ENCODE measurements around the gene VWA3B.

Gene VWA3B

DNA sequence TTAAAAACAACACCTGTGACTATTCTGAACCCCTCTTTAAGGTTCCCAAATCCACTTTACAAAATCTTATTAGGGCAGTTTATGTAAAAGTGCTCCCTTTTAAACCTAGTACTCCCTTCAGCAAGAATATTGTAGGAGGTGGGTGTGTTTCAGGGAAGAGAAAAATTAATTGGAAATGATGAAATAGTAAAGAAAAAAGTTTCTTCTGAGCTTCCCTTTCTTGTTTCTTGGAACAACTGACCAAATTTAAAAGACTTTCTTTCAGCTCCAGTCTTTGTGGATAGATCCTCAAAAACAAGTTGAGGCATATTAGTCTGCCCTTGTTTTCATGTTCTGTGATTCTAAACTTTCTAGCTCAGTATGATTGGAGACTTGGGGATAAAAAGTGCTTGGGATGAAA, 3.0 kb downstream of the VWA3B start:
- ATAC-seq, result no peak
- TF ChIP-seq ZNF8 (CRISPR knock-in tag; IDR thresholded peaks at IDR 0.05) (no peak), ISL1 (CRISPR knock-in tag; IDR thresholded peaks at IDR 0.05) (no peak), ZFP3 (CRISPR knock-in tag; IDR thresholded peaks at IDR 0.05) (no peak), SNAI2 (CRISPR knock-in tag; IDR thresholded peaks at IDR 0.05) (no peak), CSDC2 (CRISPR knock-in tag; IDR thresholded peaks at IDR 0.05) (no peak), ESRRG (CRISPR knock-in tag; IDR thresholded peaks at IDR 0.05) (no peak), ARNTL (CRISPR knock-in tag; IDR thresholded peaks at IDR 0.05; ENCODE audit: borderline replicate concordance, low read depth) (no peak), OSR1 (CRISPR knock-in tag; IDR thresholded peaks at IDR 0.05) (no peak), CREB5 (CRISPR knock-in tag; IDR thresholded peaks at IDR 0.05; ENCODE audit: low read depth) (no peak)
- TF ChIP-seq, protein P1, sequence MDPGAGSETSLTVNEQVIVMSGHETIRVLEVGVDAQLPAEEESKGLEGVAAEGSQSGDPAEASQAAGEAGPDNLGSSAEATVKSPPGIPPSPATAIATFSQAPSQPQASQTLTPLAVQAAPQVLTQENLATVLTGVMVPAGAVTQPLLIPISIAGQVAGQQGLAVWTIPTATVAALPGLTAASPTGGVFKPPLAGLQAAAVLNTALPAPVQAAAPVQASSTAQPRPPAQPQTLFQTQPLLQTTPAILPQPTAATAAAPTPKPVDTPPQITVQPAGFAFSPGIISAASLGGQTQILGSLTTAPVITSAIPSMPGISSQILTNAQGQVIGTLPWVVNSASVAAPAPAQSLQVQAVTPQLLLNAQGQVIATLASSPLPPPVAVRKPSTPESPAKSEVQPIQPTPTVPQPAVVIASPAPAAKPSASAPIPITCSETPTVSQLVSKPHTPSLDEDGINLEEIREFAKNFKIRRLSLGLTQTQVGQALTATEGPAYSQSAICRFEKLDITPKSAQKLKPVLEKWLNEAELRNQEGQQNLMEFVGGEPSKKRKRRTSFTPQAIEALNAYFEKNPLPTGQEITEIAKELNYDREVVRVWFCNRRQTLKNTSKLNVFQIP (CRISPR knock-in tag; IDR thresholded peaks at IDR 0.05; ENCODE audit: borderline replicate concordance, low read depth), result no peak
- TF ChIP-seq, protein P2, sequence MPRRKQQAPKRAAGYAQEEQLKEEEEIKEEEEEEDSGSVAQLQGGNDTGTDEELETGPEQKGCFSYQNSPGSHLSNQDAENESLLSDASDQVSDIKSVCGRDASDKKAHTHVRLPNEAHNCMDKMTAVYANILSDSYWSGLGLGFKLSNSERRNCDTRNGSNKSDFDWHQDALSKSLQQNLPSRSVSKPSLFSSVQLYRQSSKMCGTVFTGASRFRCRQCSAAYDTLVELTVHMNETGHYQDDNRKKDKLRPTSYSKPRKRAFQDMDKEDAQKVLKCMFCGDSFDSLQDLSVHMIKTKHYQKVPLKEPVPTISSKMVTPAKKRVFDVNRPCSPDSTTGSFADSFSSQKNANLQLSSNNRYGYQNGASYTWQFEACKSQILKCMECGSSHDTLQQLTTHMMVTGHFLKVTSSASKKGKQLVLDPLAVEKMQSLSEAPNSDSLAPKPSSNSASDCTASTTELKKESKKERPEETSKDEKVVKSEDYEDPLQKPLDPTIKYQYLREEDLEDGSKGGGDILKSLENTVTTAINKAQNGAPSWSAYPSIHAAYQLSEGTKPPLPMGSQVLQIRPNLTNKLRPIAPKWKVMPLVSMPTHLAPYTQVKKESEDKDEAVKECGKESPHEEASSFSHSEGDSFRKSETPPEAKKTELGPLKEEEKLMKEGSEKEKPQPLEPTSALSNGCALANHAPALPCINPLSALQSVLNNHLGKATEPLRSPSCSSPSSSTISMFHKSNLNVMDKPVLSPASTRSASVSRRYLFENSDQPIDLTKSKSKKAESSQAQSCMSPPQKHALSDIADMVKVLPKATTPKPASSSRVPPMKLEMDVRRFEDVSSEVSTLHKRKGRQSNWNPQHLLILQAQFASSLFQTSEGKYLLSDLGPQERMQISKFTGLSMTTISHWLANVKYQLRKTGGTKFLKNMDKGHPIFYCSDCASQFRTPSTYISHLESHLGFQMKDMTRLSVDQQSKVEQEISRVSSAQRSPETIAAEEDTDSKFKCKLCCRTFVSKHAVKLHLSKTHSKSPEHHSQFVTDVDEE (CRISPR knock-in tag; IDR thresholded peaks at IDR 0.05), result no peak

GRCh38 chr2:98090951-98091350, 4.0 kb downstream of the VWA3B start:
- TF ChIP-seq BACH2 (CRISPR knock-in tag; IDR thresholded peaks at IDR 0.05; ENCODE audit: borderline replicate concordance) (no peak), SNAI2 (CRISPR knock-in tag; IDR thresholded peaks at IDR 0.05) (no peak), ARNTL (CRISPR knock-in tag; IDR thresholded peaks at IDR 0.05; ENCODE audit: borderline replicate concordance, low read depth) (no peak), ZNF70 (CRISPR knock-in tag; IDR thresholded peaks at IDR 0.05) (no peak), CREB5 (CRISPR knock-in tag; IDR thresholded peaks at IDR 0.05; ENCODE audit: low read depth) (no peak), ZFP30 (CRISPR knock-in tag; IDR thresholded peaks at IDR 0.05) (no peak), TCF4 (CRISPR knock-in tag; IDR thresholded peaks at IDR 0.05; ENCODE audit: borderline replicate concordance) (no peak), ZNF565 (CRISPR knock-in tag; conservative IDR thresholded peaks at IDR 0.05; ENCODE audit: low read depth) (no peak)
- TF ChIP-seq, protein P2 (CRISPR knock-in tag; IDR thresholded peaks at IDR 0.05), result no peak
- TF ChIP-seq, protein P1 (CRISPR knock-in tag; IDR thresholded peaks at IDR 0.05; ENCODE audit: borderline replicate concordance, low read depth), result no peak

DNA sequence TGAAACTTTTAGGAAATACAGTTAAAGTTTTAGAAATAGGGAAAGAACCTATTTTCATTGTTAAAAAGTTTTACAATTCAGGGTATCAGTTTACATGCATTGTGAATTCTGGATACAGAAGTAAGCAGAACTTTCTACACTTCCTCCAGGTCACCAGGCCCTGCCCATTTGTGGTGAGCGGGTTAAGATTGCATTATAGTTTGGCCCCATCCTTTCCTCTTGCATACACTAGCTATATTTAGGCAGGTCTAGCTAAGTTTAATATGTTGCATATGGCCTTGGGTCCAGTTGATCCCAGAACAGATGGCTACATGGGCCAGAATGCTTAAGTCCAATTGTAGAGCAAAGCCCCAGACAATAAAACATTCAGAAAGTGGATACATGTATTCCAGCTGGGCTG, 4.8 kb downstream of the VWA3B start:
- ATAC-seq, result no peak
- no peak for TF ChIP-seq CREB5 (CRISPR knock-in tag; IDR thresholded peaks at IDR 0.05; ENCODE audit: low read depth)

More at GRCh38 chr2:98090951-98091350, 4.0 kb downstream of the VWA3B start:
- ATAC-seq, result no peak

Data from SK-N-SH treated with all-trans-retinoic acid at 6 μM for 48 hours (cell line).